ENCODE data around the gene ENG. TPM values are rescaled to one million over a fixed set of nuclear protein-coding genes. Genes with fewer than 3 reads are reported as not detected.

The ENG gene
- total and polyA plus RNA-seq, 2 of the 8 experiments (the other 6 are each of a cell fraction or from before 2014, with no cell fraction given), result 1.8 to 4.4 TPM

- TF ChIP-seq ASH2L (IDR thresholded peaks at IDR 0.05; ENCODE audit: low read length) (no peak), RFX5 (IDR thresholded peaks at IDR 0.05; ENCODE audit: borderline replicate concordance, low read depth, low read length) (no peak), USF2 (IDR thresholded peaks at IDR 0.05; ENCODE audit: low read length) (no peak)
- Histone ChIP-seq H2BK15ac (ENCODE audit: low read length) (no peak overlapping the region), H2BK5ac (ENCODE audit: low read depth, low read length) (no peak overlapping the region), H3K14ac (ENCODE audit: insufficient read length) (no peak overlapping the region), H3K9ac (replicated peaks in 1 of 4; ENCODE audit: extremely low read depth in 1 of 4, low read depth in 3 of 4, low read length in 3 of 4) (no peak overlapping the region), H2AFZ (ENCODE audit: low read length) (no peak overlapping the region), H3K4me2 (ENCODE audit: insufficient read depth in 1 of 2, low read depth in 2 of 2, low read length in 2 of 2) (no peak overlapping the region), H3K4me1 (replicated peaks in 1 of 4; ENCODE audit: control insufficient read depth in 3 of 4, insufficient read depth in 4 of 4, low read length in 3 of 4) (peaks cover 0 to 4% (median 0%) of the 10 kb centered on the region in 4 experiments; a peak in 2 of 7 replicates), H2AK5ac (ENCODE audit: low read depth, low read length) (no peak overlapping the region), H3K79me2 (ENCODE audit: control insufficient read depth in 1 of 2, insufficient read depth in 2 of 2, low read length in 2 of 2) (no peaks in the 10 kb centered on the region), H3K18ac (ENCODE audit: extremely low read depth, low read length) (no peak overlapping the region), H2BK20ac (ENCODE audit: low read length) (no peak overlapping the region), H3K9me3 (ENCODE audit: insufficient read depth in 2 of 2, low read depth in 1 of 2, low read length in 1 of 2) (no peaks in the 10 kb centered on the region), H3K36me3 (ENCODE audit: control insufficient read depth in 2 of 4, insufficient read depth in 4 of 4, low read length in 3 of 4) (no peaks in the 10 kb centered on the region), H3K4me3 (ENCODE audit: extremely low read depth in 1 of 4, insufficient read depth in 2 of 4, low read depth in 3 of 4, low read length in 4 of 4) (no peak overlapping the region), H3K27me3 (replicated peaks in 1 of 4; ENCODE audit: control insufficient read depth in 3 of 4, extremely low read depth in 1 of 4, insufficient read depth in 3 of 4, low read length in 3 of 4) (no peaks in the 10 kb centered on the region), H4K20me1 (replicated peaks in 1 of 2; ENCODE audit: control insufficient read depth in 1 of 2, insufficient read depth in 2 of 2, low read length in 2 of 2) (no peaks in the 10 kb centered on the region), H3K27ac (ENCODE audit: low read depth, low read length) (no peak overlapping the region), H4K5ac (ENCODE audit: insufficient read length, low read depth, low read length) (no peak overlapping the region), H2BK12ac (ENCODE audit: low read depth, low read length) (no peak overlapping the region), H3K23me2 (ENCODE audit: low read depth, low read length) (no peaks in the 10 kb centered on the region), H4K91ac (replicated peaks; ENCODE audit: insufficient read length, low read length) (no peak overlapping the region), H2BK120ac (replicated peaks; ENCODE audit: low read depth, low read length) (no peak overlapping the region), H3K79me1 (ENCODE audit: low read depth, low read length) (no peaks in the 10 kb centered on the region), H3K56ac (replicated peaks; ENCODE audit: insufficient read length, low read depth, low read length) (no peak overlapping the region), H4K8ac (ENCODE audit: extremely low read depth, insufficient read depth, low read length) (no peak overlapping the region), H3K23ac (ENCODE audit: insufficient read length) (no peak overlapping the region), H3K4ac (replicated peaks; ENCODE audit: insufficient read length, low read depth, low read length) (no peak overlapping the region)
- POLR2A ChIA-PET (ENCODE audit: partially characterized antibody), result interaction anchor here (1.0 to 1.1 kb wide), 2 partner anchors 12 to 48 kb away, joined by 3 read pairs; no protein-coding TSS in a partner anchor
- CTCF ChIA-PET (ENCODE audit: partially characterized antibody), result interaction anchor here (0.7 to 7.9 kb wide), 14 partner anchors 11 to 248 kb away, joined by 3 to 51 read pairs (median 4); partner anchors contain the start of genes ENG and TOR2A
- no peak for FAIRE-seq
- WGBS, 2 experiments (ENCODE audit: extremely low coverage in 1 of 2, insufficient coverage in 1 of 2, insufficient read length in 1 of 2, insufficient replicate concordance in 2 of 2, low coverage in 1 of 2, low lambda C conversion rate in 2 of 2, missing lambda C conversion rate in 1 of 2), result 89% methylated on average over 4 of the region's 4 CpGs; no CpG with 5 or more reads in 1 of the 2 experiments
- no peak for DNase-seq (ENCODE audit: low read depth in 1 of 2, low spot score in 2 of 2)
Measured at GRCh38 chr9:127837346-127837745, 17.1 kb downstream of the ENG start.
